H1 (cell line): ENCODE measurements around the gene CCNL2. TPM values are rescaled to one million over a fixed set of nuclear protein-coding genes. Genes with fewer than 3 reads are reported as not detected.

Source experiments
- BCL11A ChIP-seq, 2 experiments: IDR thresholded peaks; one replicate each; pipeline ENCODE4 v1.6.1; 2011; ENCODE audit warnings: low read depth in 2 of 2, low read length in 2 of 2, mild to moderate bottlenecking in 2 of 2
- CBX5 ChIP-seq: fragments of 300-800, 300-1000 bp; sonication (generic); IDR thresholded peaks from 2 replicates; pipeline ENCODE4 v1.7.1; 2016; ENCODE audit warnings: antibody characterized with exemption, low read length, low read depth
- CBX8 ChIP-seq: fragments of 300-800, 300-1000 bp; sonication (generic); IDR thresholded peaks from 2 replicates; pipeline ENCODE4 v1.7.1; 2016; ENCODE audit warnings: low read depth, low read length, borderline replicate concordance
- CEBPB ChIP-seq: IDR thresholded peaks from 2 replicates; pipeline ENCODE4 v1.6.1; 2012; ENCODE audit warnings: low read depth, low read length
- KDM5A ChIP-seq: fragments of 200-600 bp; IDR thresholded peaks from 2 replicates; pipeline ENCODE4 v1.7.1; 2012; ENCODE audit warnings: mild to moderate bottlenecking, low read length, inconsistent platforms, mixed read lengths
- MAX ChIP-seq: IDR thresholded peaks from 2 replicates; pipeline ENCODE4 v1.6.1; 2012; ENCODE audit warnings: inconsistent platforms
- RFX5 ChIP-seq: IDR thresholded peaks from 2 replicates; pipeline ENCODE4 v1.6.1; 2011; ENCODE audit warnings: low read depth, low read length, improper control_type of control experiment, borderline replicate concordance
- RNF2 ChIP-seq: fragments of 200-900, 300-1000 bp; sonication (generic); IDR thresholded peaks from 2 replicates; pipeline ENCODE4 v1.7.1; 2016; ENCODE audit warnings: borderline replicate concordance, low read depth, mild to moderate bottlenecking, antibody characterized with exemption, low read length; ENCODE audit not compliant: poor library complexity, severe bottlenecking; ENCODE audit errors: missing control alignments
- TCF12 ChIP-seq: IDR thresholded peaks from 2 replicates; pipeline ENCODE4 v1.6.1; 2011; ENCODE audit warnings: low read depth, mild to moderate bottlenecking, low read length
- polyA plus RNA-seq, 7 experiments: library from polyadenylated mRNA; depleted of rRNA in 3 of 7; stranded (reverse) in 5 of 7; unstranded in 2 of 7; fragments of >200 nt in 5 of 7; fragments of 200-250 nt in 2 of 7; gene quantifications; 1 replicate in 5 of 7; 2 replicates in 1 of 7; 4 replicates in 1 of 7; pipeline versions ENCODE4 v1.2.1 to v1.2.3, GENCODE V29; 2011 to 2013; ENCODE audit warnings: missing spikeins in 2 of 7, mixed read lengths in 2 of 7
- total RNA-seq: library from RNA; stranded (reverse); fragmentation: NEBNext Ultra II Directional; extraction: Animal tissue kit (Norgen Biotek cat#: 25700); gene quantifications from 2 replicates; pipeline ENCODE4 v1.2.1, GENCODE V29; 2021

The CCNL2 gene
- total and polyA plus RNA-seq, 2 of the 8 experiments (the other 6 are each of a cell fraction or from before 2014, with no cell fraction given): 79.8 to 120 TPM

GRCh38 chr1:1387098-1388077 is 11.7 kb downstream of the CCNL2 start (continued):
- TF ChIP-seq CBX5 (no peak), KDM5A (no peak), CBX8 (no peak), RNF2 (no peak), TCF12 (no peak), BCL11A (IDR thresholded peaks at IDR 0.05; ENCODE audit: low read depth in 2 of 2, low read length in 2 of 2) (no peak), CEBPB (no peak), RFX5 (no peak), MAX (no peak)
